Hepatocyte (in vitro differentiated cells): ENCODE measurements around the gene TNFSF15. TPM values are rescaled to one million over a fixed set of nuclear protein-coding genes. Genes with fewer than 3 reads are reported as not detected.
A peak's percentile ranks its signal among the peaks of the same experiment; 100 is the strongest.

Experiments
- DNase-seq: peaks from one replicate; pipeline ENCODE4 v3.0.0-alpha.2; 2016; ENCODE audit warnings: low spot score
- H2AFZ ChIP-seq: fragments of 200-600 bp; sonication (generic); 2 replicates; pipeline ENCODE4 v1.6.0; 2016; ENCODE audit warnings: antibody characterized with exemption, mild to moderate bottlenecking
- H3K27ac ChIP-seq: fragments of 200-600 bp; sonication (generic); 2 replicates; pipeline ENCODE4 v1.5.1; 2016; ENCODE audit warnings: mild to moderate bottlenecking
- H3K27me3 ChIP-seq: fragments of 200-600 bp; sonication (generic); 2 replicates; pipeline ENCODE4 v1.6.1; 2016
- H3K36me3 ChIP-seq: fragments of 200-600 bp; sonication (generic); replicated peaks from 2 replicates; pipeline ENCODE4 v1.5.1; 2016; ENCODE audit warnings: low read depth; ENCODE audit not compliant: insufficient read depth
- H3K4me1 ChIP-seq: fragments of 200-600 bp; sonication (generic); 2 replicates; pipeline ENCODE4 v1.5.1; 2016; ENCODE audit warnings: mild to moderate bottlenecking, moderate library complexity; ENCODE audit not compliant: insufficient read depth
- H3K4me2 ChIP-seq: fragments of 200-600 bp; sonication (generic); 2 replicates; pipeline ENCODE4 v1.6.0; 2016
- H3K4me3 ChIP-seq: fragments of 200-600 bp; sonication (generic); 2 replicates; pipeline ENCODE4 v1.5.1; 2016; ENCODE audit warnings: mild to moderate bottlenecking
- H3K79me2 ChIP-seq: fragments of 200-600 bp; sonication (generic); 2 replicates; pipeline ENCODE4 v1.6.0; 2017; ENCODE audit warnings: mild to moderate bottlenecking
- H3K9me2 ChIP-seq: fragments of 200-600 bp; sonication (generic); replicated peaks from 2 replicates; pipeline ENCODE4 v1.6.0; 2017; ENCODE audit warnings: mild to moderate bottlenecking; ENCODE audit not compliant: insufficient read depth
- H3K9me3 ChIP-seq: fragments of 200-600 bp; sonication (generic); 2 replicates; pipeline ENCODE4 v1.5.1; 2016; ENCODE audit warnings: low read depth, mild to moderate bottlenecking
- H4K20me1 ChIP-seq: fragments of 200-600 bp; sonication (generic); 2 replicates; pipeline ENCODE4 v1.6.0; 2016; ENCODE audit warnings: mild to moderate bottlenecking; ENCODE audit not compliant: insufficient read depth, poor library complexity, severe bottlenecking
- EZH2 ChIP-seq: fragments of 200-600 bp; sonication (generic); IDR thresholded peaks from 2 replicates; pipeline ENCODE4 v1.6.1; 2016; ENCODE audit warnings: antibody characterized with exemption, mild to moderate bottlenecking, borderline replicate concordance
- EZH2phosphoT487 ChIP-seq: fragments of 200-600 bp; sonication (generic); IDR thresholded peaks from one replicate; pipeline ENCODE4 v1.6.1; 2018; ENCODE audit warnings: antibody characterized with exemption, mild to moderate bottlenecking, low read depth, moderate library complexity; ENCODE audit not compliant: unreplicated experiment, severe bottlenecking
- WGBS: methylation state at CpG from one replicate; pipeline ENCODE4 v1.1.6; 2016; ENCODE audit warnings: low lambda C conversion rate; ENCODE audit errors: missing lambda C conversion rate; 5-methylcytosine and 5-hydroxymethylcytosine counted together
- polyA plus RNA-seq: library from polyadenylated mRNA; unstranded; fragments of >200 nt; fragmentation: Nextera tagmentation; extraction: Ambion mirVana; gene quantifications from 2 replicates; pipeline ENCODE4 v1.2.1, GENCODE V29; 2016
- total RNA-seq: library from RNA; depleted of rRNA; stranded (reverse); fragments of >200 nt; gene quantifications from 2 replicates; pipeline ENCODE4 v1.2.3, GENCODE V29; 2014
- TF ChIP-seq, protein P1 (sequence below): fragments of 200-600 bp; sonication (generic); IDR thresholded peaks from 2 replicates; pipeline ENCODE4 v1.5.1; 2016; ENCODE audit warnings: antibody characterized with exemption, mild to moderate bottlenecking; ENCODE audit not compliant: poor library complexity

TNFSF15 gene
- total and polyA plus RNA-seq, 2 experiments from 2014 or later = 3.3 to 8.5 TPM

DNA sequence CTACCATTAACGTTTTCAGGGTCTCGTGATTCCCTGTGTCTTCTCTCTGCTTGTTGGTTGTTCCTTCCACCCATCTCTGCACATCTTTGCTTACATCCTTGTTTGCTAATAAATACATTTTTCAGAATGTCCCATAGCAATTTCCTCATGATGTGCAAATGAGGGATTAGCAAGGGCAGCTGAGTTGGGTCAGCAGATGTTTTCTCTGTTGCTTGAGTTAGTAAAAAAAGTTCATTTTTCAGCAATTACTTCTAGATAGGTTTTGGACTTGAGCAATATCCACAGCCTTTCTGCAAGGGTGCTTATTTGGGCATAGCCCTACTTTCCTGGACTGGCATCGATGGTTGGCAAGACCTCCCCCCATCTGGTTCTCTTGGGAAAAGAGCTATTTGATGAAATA lies 4.8 kb upstream of the TNFSF15 start:
- no peak overlapping the region for H2AFZ ChIP-seq
- H3K79me2 ChIP-seq = no peaks in the 10 kb centered on the region
- H3K36me3 ChIP-seq = no peaks in the 10 kb centered on the region
- H3K27ac ChIP-seq = no peak overlapping the region
- H3K4me2 ChIP-seq = no peak overlapping the region
- H3K4me1 ChIP-seq = peaks cover 17% of the 10 kb centered on the region
- no peaks in the 10 kb centered on the region for H3K9me3 ChIP-seq
- no peaks in the 10 kb centered on the region for H3K9me2 ChIP-seq
- no peak overlapping the region for H3K4me3 ChIP-seq
- WGBS = 94% methylated on average over 3 of the region's 3 CpGs
- TF ChIP-seq, protein P1, sequence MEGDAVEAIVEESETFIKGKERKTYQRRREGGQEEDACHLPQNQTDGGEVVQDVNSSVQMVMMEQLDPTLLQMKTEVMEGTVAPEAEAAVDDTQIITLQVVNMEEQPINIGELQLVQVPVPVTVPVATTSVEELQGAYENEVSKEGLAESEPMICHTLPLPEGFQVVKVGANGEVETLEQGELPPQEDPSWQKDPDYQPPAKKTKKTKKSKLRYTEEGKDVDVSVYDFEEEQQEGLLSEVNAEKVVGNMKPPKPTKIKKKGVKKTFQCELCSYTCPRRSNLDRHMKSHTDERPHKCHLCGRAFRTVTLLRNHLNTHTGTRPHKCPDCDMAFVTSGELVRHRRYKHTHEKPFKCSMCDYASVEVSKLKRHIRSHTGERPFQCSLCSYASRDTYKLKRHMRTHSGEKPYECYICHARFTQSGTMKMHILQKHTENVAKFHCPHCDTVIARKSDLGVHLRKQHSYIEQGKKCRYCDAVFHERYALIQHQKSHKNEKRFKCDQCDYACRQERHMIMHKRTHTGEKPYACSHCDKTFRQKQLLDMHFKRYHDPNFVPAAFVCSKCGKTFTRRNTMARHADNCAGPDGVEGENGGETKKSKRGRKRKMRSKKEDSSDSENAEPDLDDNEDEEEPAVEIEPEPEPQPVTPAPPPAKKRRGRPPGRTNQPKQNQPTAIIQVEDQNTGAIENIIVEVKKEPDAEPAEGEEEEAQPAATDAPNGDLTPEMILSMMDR = no peak
- TF ChIP-seq EZH2 (no peak), EZH2phosphoT487 (no peak)
- no peaks in the 10 kb centered on the region for H3K27me3 ChIP-seq
- H4K20me1 ChIP-seq = no peaks in the 10 kb centered on the region
- DNase-seq = no peak

DNA sequence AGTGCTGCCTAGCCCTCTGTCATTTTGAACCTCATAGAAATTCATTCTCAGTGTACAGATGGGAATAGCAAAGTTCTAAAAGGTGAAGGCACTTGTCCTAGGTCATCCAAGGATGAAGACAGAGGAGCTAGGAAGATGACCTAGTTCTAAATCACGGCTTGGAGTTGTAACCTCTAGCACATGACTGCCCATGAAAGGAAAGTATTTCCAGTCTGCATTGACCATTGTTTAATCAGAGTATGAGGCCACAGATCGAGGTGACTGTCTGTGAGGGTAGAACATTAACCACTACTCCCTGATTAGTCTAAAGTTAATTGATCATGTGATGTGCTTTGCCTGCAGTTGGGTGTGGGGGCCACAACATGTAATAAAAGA lies 674 bp upstream of the TNFSF15 start:
- TF ChIP-seq EZH2 = no peak
- TF ChIP-seq EZH2phosphoT487 = no peak
- TF ChIP-seq, protein P1 = no peak
- Histone ChIP-seq H3K4me3 (no peak overlapping the region), H2AFZ (no peak overlapping the region), H3K4me1 (peaks cover 39% of the 10 kb centered on the region), H3K27me3 (no peaks in the 10 kb centered on the region), H3K27ac (peak overlapping the region; percentile 92), H3K9me3 (no peaks in the 10 kb centered on the region), H3K4me2 (peak overlapping the region; percentile 73), H3K36me3 (no peaks in the 10 kb centered on the region), H4K20me1 (no peaks in the 10 kb centered on the region), H3K79me2 (peaks cover 3% of the 10 kb centered on the region), H3K9me2 (no peaks in the 10 kb centered on the region)
- DNase-seq = peak; percentile 27
- 48% methylated on average over 2 of the region's 2 CpGs for WGBS

DNA sequence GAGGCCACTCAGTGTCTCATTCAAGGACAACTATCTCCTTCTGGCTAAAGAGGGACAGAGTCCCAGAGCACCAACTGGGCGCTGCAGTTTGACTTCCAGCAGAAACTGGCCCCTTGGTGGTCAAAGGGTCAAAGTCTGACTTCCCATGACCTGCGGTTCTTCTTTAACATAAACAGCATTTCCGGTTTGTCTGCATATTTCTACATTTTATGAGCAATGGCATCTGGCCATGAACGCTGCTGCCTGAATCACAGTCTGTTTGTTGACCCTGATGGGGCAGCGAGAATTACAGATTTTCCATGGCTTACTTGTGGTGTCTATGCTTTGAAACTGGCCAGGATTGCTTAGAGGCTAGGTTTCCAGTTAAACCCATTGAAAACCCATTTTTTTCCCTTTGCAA lies 1.3 kb downstream of the TNFSF15 start:
- Histone ChIP-seq H3K4me2 (peak overlapping the region; percentile 73), H3K27ac (peak overlapping the region; percentile 92)

More for the DNA sequence above, 1.3 kb downstream of the TNFSF15 start:
- no peaks in the 10 kb centered on the region for H3K27me3 ChIP-seq
- H3K4me3 ChIP-seq = peak overlapping the region; percentile 13
- H3K9me3 ChIP-seq = no peaks in the 10 kb centered on the region
- peak; percentile 81 for DNase-seq
- H3K9me2 ChIP-seq = no peaks in the 10 kb centered on the region
- peaks cover 3% of the 10 kb centered on the region for H3K79me2 ChIP-seq
- WGBS = 25% methylated on average over 5 of the region's 5 CpGs
- no peaks in the 10 kb centered on the region for H3K36me3 ChIP-seq
- TF ChIP-seq, protein P1 = no peak
- TF ChIP-seq EZH2 = no peak
- TF ChIP-seq EZH2phosphoT487 = no peak
- H2AFZ ChIP-seq = no peak overlapping the region
- peaks cover 44% of the 10 kb centered on the region for H3K4me1 ChIP-seq
- H4K20me1 ChIP-seq = no peaks in the 10 kb centered on the region
